ENCODE results near the gene EXOC3.

The EXOC3 gene

GRCh38 chr5:494667-495255, 51.8 kb downstream of the EXOC3 start:
- TF ChIP-seq CTCF (conservative IDR thresholded peaks at IDR 0.05; ENCODE audit: low read depth, low read length) = no peak
- no peak for DNase-seq (ENCODE audit: low read depth)
- H3K4me3 ChIP-seq (ENCODE audit: low read length) = no peak overlapping the region

DNA sequence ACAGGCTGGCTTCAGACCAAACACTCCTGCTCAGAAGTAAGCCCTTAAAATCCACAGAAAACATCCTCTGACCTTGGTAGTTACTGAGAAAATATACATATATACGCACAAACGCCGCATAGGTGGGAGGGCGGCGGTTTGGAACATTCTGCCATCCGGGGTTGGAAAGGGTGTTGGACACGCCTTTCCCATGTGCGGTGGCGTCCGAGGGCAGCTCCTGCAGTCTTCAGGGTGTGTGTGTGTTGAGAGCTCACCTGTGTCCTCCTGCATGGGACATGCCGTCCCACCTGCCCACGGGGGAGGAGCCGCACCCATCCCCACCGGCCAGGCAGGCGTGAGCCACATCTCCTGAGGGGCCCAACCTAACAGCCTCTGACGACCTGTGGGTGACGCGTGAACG, 53.1 kb downstream of the EXOC3 start:
- TF ChIP-seq CTCF (conservative IDR thresholded peaks at IDR 0.05; ENCODE audit: low read depth, low read length) = no peak
- H3K4me3 ChIP-seq (ENCODE audit: low read length) = no peak overlapping the region
- no peak for DNase-seq (ENCODE audit: low read depth)

- H3K4me3 ChIP-seq (ENCODE audit: low read length) = no peak overlapping the region
- TF ChIP-seq CTCF (conservative IDR thresholded peaks at IDR 0.05; ENCODE audit: low read depth, low read length) = no peak
- DNase-seq (ENCODE audit: low read depth) = no peak
Observed at GRCh38 chr5:497090-497700, 54.2 kb downstream of the EXOC3 start.

- H3K4me3 ChIP-seq (ENCODE audit: low read length) = no peak overlapping the region
- no peak for TF ChIP-seq CTCF (conservative IDR thresholded peaks at IDR 0.05; ENCODE audit: low read depth, low read length)
- DNase-seq (ENCODE audit: low read depth) = no peak
Observed at GRCh38 chr5:497871-498509, 55.0 kb downstream of the EXOC3 start.

GRCh38 chr5:499233-500209, 56.5 kb downstream of the EXOC3 start:
- no peak overlapping the region for H3K4me3 ChIP-seq (ENCODE audit: low read length)
- no peak for TF ChIP-seq CTCF (conservative IDR thresholded peaks at IDR 0.05; ENCODE audit: low read depth, low read length)
- DNase-seq (ENCODE audit: low read depth) = no peak

DNA sequence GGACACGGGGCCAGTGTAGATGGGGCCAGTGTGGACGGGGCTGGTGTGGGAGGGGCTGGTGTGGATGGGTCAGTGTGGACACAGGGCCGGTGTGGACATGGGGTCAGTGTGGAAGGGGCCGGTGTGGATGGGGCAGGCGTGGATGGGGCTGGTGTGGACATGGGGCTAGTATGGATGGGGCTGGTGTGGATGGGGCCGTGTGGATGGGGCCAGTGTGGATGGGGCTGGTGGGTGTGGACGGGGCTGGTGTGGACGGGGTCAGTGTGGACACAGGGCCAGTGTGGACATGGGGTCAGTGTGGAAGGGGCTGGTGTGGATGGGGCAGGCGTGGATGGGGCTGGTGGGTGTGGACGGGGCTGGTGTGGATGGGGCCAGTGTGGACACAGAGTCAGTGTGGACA, 57.5 kb downstream of the EXOC3 start:
- DNase-seq (ENCODE audit: low read depth) = no peak
- no peak for TF ChIP-seq CTCF (conservative IDR thresholded peaks at IDR 0.05; ENCODE audit: low read depth, low read length)
- H3K4me3 ChIP-seq (ENCODE audit: low read length) = no peak overlapping the region

All from retinal pigment epithelial cell (primary cell).